AG08396 (cell line): ENCODE data around the gene C16orf74.

Experiments used
- DNase-seq: peaks from one replicate; pipeline ENCODE4 v3.0.0; 2012; ENCODE audit warnings: low spot score, mixed read lengths

The C16orf74 gene

GRCh38 chr16:85717393-85718152 is 33.3 kb downstream of the C16orf74 start:
- DNase-seq, result peak; percentile 84

GRCh38 chr16:85716680-85717038 is 34.2 kb downstream of the C16orf74 start:
- no peak for DNase-seq

- no peak for DNase-seq
Observed at GRCh38 chr16:85716022-85716679, 34.7 kb downstream of the C16orf74 start.

- DNase-seq, result no peak
Observed at GRCh38 chr16:85715169-85716021, 35.5 kb downstream of the C16orf74 start.

- DNase-seq, result no peak
Observed at GRCh38 chr16:85712801-85713200, 38.1 kb downstream of the C16orf74 start.

- no peak for DNase-seq
Observed at GRCh38 chr16:85711982-85712587, 38.8 kb downstream of the C16orf74 start.

- DNase-seq, result no peak
Observed at GRCh38 chr16:85710732-85711131, 40.2 kb downstream of the C16orf74 start.

GRCh38 chr16:85709766-85710585 is 40.9 kb downstream of the C16orf74 start:
- no peak for DNase-seq

- DNase-seq, result no peak
Observed at GRCh38 chr16:85708338-85708737, 42.6 kb downstream of the C16orf74 start.

GRCh38 chr16:85707528-85708095 is 43.3 kb downstream of the C16orf74 start:
- no peak for DNase-seq

GRCh38 chr16:85706449-85707034 is 44.4 kb downstream of the C16orf74 start:
- no peak for DNase-seq

GRCh38 chr16:85704900-85705846 is 45.7 kb downstream of the C16orf74 start:
- no peak for DNase-seq

- no peak for DNase-seq
Observed at GRCh38 chr16:85704011-85704410, 46.9 kb downstream of the C16orf74 start.

- peak; percentile 76 for DNase-seq
Observed at GRCh38 chr16:85699628-85700027, 51.3 kb downstream of the C16orf74 start.

- no peak for DNase-seq
Observed at GRCh38 chr16:85698935-85699558, 51.8 kb downstream of the C16orf74 start.

- no peak for DNase-seq
Observed at GRCh38 chr16:85698459-85698891, 52.4 kb downstream of the C16orf74 start.

GRCh38 chr16:85697431-85697830 is 53.5 kb downstream of the C16orf74 start:
- DNase-seq, result no peak

GRCh38 chr16:85696781-85697180 is 54.1 kb downstream of the C16orf74 start:
- DNase-seq, result no peak
